ENCODE measurements around the gene GFPT2. TPM values are rescaled to one million over a fixed set of nuclear protein-coding genes. Genes with fewer than 3 reads are reported as not detected.

Gene GFPT2
- total and polyA plus RNA-seq, 10 of the 15 experiments (the other 5 are each of a cell fraction or from before 2014, with no cell fraction given): 0.05 to 0.33 (median 0.11) TPM; not detected in 4

DNA sequence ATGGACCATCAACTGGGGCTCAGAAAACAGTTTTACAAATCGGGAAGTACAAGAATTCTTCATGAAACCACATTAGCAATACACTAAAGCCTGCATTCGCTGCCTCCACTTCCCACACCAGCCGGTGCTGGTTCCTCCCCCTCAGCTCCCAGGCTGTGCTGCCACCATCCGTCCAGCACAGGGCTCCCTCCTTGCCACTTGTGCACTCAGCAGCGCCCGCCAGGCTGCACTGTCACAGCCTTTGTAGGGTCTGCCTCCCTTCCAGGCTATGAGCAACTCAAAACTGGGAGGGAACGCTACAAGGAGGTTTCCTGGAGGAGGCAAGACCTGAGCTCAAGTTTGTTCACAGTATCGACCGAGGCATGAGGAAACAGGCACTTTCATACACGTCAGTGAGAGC lies 69.0 kb downstream of the GFPT2 start (continued):
- no peak for TF ChIP-seq BCLAF1 (IDR thresholded peaks at IDR 0.05)
- TF ChIP-seq STAT1 (conservative IDR thresholded peaks at IDR 0.05): no peak
- TF ChIP-seq CEBPB (IDR thresholded peaks at IDR 0.05; ENCODE audit: borderline replicate concordance in 1 of 2, low read depth in 2 of 2, low read length in 2 of 2): no peak
- TF ChIP-seq RB1 (IDR thresholded peaks at IDR 0.05; ENCODE audit: borderline replicate concordance): no peak
- no peak for TF ChIP-seq MLLT1 (IDR thresholded peaks at IDR 0.05)

DNA sequence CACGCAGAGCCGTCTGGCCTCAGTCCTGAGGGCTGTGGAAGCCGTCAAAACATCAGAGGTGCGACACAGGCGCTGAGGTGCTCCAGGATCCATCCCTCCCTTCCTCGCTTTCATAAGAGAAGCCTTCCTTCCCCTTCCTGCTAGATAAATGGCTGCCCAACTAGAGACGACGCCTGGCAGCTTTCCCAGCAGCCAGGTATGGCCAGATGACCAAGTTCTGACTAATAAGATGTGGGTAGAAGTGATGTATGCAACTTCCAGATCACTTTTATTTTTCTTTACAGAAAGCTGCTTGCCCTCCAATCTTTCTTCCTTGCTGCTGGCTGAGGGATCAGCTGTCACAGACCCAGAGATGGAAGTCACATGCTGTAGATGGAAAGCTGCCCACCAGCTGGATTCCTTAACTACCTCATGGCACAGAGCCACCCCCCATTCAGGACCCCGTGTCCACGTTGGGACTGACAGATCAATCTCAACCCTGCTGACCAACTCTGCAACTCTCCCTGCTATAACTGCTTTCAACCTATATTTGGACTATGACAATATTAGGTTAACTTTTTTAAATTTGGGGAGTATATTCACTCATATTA lies 70.0 kb downstream of the GFPT2 start:
- no peak overlapping the region for H3K9ac ChIP-seq (ENCODE audit: control insufficient read depth, insufficient read depth, low read length)
- H3K4me2 ChIP-seq (ENCODE audit: control insufficient read depth, insufficient read depth): no peak overlapping the region
- 91% methylated on average over 10 of the region's 10 CpGs for WGBS (ENCODE audit: insufficient coverage, insufficient replicate concordance, low lambda C conversion rate, missing lambda C conversion rate)
- ChIA-PET SMC1A (ENCODE audit: uncharacterized antibody, unreplicated experiment) (no interaction called here), RAD21 (ENCODE audit: unreplicated experiment) (interaction anchor here (0.6 kb wide), 1 partner anchor 105 kb away, joined by 3 read pairs; no protein-coding TSS in a partner anchor), POLR2A (no interaction called here), CTCF (no interaction called here)
- FAIRE-seq (no peak), DNase-seq (ENCODE audit: low read depth, low spot score) (no peak), ATAC-seq (no peak)
- no peaks in the 10 kb centered on the region for H3K27me3 ChIP-seq (replicated peaks in 1 of 2; ENCODE audit: control insufficient read depth in 2 of 2, insufficient read depth in 2 of 2, low read length in 1 of 2)
- no TSS peak for BruUV-seq (replicated peaks)
- no peak overlapping the region for H2AFZ ChIP-seq (ENCODE audit: control insufficient read depth, low read depth, low read length)
- intact Hi-C loops (cut with micrococcal nuclease; ENCODE audit: unreplicated experiment) (no loop called here), in situ Hi-C loops (cut with MboI) (no loop called here)
- no peak overlapping the region for H3K27ac ChIP-seq (ENCODE audit: control insufficient read depth, insufficient read depth)
- no peaks in the 10 kb centered on the region for H3K4me1 ChIP-seq (ENCODE audit: control insufficient read depth, insufficient read depth, low read length)
- no peaks in the 10 kb centered on the region for H4K20me1 ChIP-seq (ENCODE audit: control insufficient read depth, insufficient read depth)
- H3K79me2 ChIP-seq (ENCODE audit: control insufficient read depth, insufficient read depth, low read length): no peaks in the 10 kb centered on the region
- H3K9me3 ChIP-seq (replicated peaks; ENCODE audit: control insufficient read depth, insufficient read depth, low read length): peaks cover 12% of the 10 kb centered on the region
- H3K4me3 ChIP-seq: no peak overlapping the region
- peaks cover 3 to 19% of the 10 kb centered on the region in 2 experiments for H3K36me3 ChIP-seq (ENCODE audit: control insufficient read depth in 2 of 2, insufficient read depth in 2 of 2, low read length in 1 of 2)
- TF ChIP-seq MEF2A (IDR thresholded peaks at IDR 0.05; ENCODE audit: insufficient read depth, low read depth, low read length): no peak
- TF ChIP-seq PKNOX1 (IDR thresholded peaks at IDR 0.05): no peak
- TF ChIP-seq CBFB (IDR thresholded peaks at IDR 0.05; ENCODE audit: low read depth): no peak
- TF ChIP-seq, protein P1, sequence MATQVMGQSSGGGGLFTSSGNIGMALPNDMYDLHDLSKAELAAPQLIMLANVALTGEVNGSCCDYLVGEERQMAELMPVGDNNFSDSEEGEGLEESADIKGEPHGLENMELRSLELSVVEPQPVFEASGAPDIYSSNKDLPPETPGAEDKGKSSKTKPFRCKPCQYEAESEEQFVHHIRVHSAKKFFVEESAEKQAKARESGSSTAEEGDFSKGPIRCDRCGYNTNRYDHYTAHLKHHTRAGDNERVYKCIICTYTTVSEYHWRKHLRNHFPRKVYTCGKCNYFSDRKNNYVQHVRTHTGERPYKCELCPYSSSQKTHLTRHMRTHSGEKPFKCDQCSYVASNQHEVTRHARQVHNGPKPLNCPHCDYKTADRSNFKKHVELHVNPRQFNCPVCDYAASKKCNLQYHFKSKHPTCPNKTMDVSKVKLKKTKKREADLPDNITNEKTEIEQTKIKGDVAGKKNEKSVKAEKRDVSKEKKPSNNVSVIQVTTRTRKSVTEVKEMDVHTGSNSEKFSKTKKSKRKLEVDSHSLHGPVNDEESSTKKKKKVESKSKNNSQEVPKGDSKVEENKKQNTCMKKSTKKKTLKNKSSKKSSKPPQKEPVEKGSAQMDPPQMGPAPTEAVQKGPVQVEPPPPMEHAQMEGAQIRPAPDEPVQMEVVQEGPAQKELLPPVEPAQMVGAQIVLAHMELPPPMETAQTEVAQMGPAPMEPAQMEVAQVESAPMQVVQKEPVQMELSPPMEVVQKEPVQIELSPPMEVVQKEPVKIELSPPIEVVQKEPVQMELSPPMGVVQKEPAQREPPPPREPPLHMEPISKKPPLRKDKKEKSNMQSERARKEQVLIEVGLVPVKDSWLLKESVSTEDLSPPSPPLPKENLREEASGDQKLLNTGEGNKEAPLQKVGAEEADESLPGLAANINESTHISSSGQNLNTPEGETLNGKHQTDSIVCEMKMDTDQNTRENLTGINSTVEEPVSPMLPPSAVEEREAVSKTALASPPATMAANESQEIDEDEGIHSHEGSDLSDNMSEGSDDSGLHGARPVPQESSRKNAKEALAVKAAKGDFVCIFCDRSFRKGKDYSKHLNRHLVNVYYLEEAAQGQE (IDR thresholded peaks at IDR 0.05; ENCODE audit: low read depth, low read length): no peak
- no peak for TF ChIP-seq MAX (IDR thresholded peaks at IDR 0.05; ENCODE audit: low read depth, low read length)
- TF ChIP-seq HCFC1 (IDR thresholded peaks at IDR 0.05; ENCODE audit: low read length): no peak

Measured in GM12878 (cell line).